ENCODE measurements around the gene FOXP2.

- TF ChIP-seq CTCF (IDR thresholded peaks at IDR 0.05) (no peak), EZH2 (IDR thresholded peaks at IDR 0.05) (no peak), EZH2phosphoT487 (IDR thresholded peaks at IDR 0.05) (no peak)
These were observed 45.0 kb downstream of the FOXP2 start for GRCh38 chr7:114459574-114459973.
